Endodermal cell (in vitro differentiated cells): Measurements from ENCODE around the gene BLOC1S1. TPM values are rescaled to one million over a fixed set of nuclear protein-coding genes. Genes with fewer than 3 reads are reported as not detected.

ENCODE experiments used
- DNase-seq: peaks from one replicate; pipeline ENCODE4 v3.0.0-alpha.2; 2017
- H3K27ac ChIP-seq: 2 replicates; pipeline ENCODE4 v1.5.1; 2013; ENCODE audit warnings: mild to moderate bottlenecking, low read depth, low read length, moderate library complexity
- H3K27me3 ChIP-seq: 2 replicates; pipeline ENCODE4 v1.6.1; 2013; ENCODE audit warnings: mild to moderate bottlenecking, low read length, moderate library complexity; ENCODE audit not compliant: insufficient read depth, control insufficient read depth, poor library complexity, severe bottlenecking
- H3K36me3 ChIP-seq: 2 replicates; pipeline ENCODE4 v1.7.0; 2013; ENCODE audit warnings: mild to moderate bottlenecking, low read length, moderate library complexity; ENCODE audit not compliant: control insufficient read depth, insufficient read depth
- H3K4me1 ChIP-seq: one replicate; pipeline ENCODE4 v1.7.0; 2013; ENCODE audit warnings: low read length; ENCODE audit not compliant: control insufficient read depth, insufficient read depth
- H3K4me3 ChIP-seq: 2 replicates; pipeline ENCODE4 v1.5.1; 2013; ENCODE audit warnings: mild to moderate bottlenecking, low read length, moderate library complexity
- H3K9ac ChIP-seq: 2 replicates; pipeline ENCODE4 v1.6.1; 2013; ENCODE audit warnings: mild to moderate bottlenecking, low read length, moderate library complexity; ENCODE audit not compliant: poor library complexity, severe bottlenecking; ENCODE audit errors: extremely low read depth
- H3K9me3 ChIP-seq: 2 replicates; pipeline ENCODE4 v1.6.1; 2013; ENCODE audit warnings: mild to moderate bottlenecking, low read length, moderate library complexity; ENCODE audit not compliant: control insufficient read depth
- H3K27ac Mint-ChIP-seq: 2 replicates; pipeline ENCODE4 v1.8.0; 2020; ENCODE audit warnings: mixed read lengths
- H3K27me3 Mint-ChIP-seq: 2 replicates; pipeline ENCODE4 v1.8.0; 2021; ENCODE audit warnings: mild to moderate bottlenecking, mixed read lengths; ENCODE audit not compliant: insufficient read depth
- H3K36me3 Mint-ChIP-seq: 2 replicates; pipeline ENCODE4 v1.8.0; 2020; ENCODE audit warnings: low read depth, mixed read lengths
- H3K4me1 Mint-ChIP-seq: 2 replicates; pipeline ENCODE4 v1.8.0; 2020; ENCODE audit warnings: mixed read lengths
- H3K4me3 Mint-ChIP-seq: 2 replicates; pipeline ENCODE4 v1.8.0; 2020; ENCODE audit warnings: mild to moderate bottlenecking, moderate library complexity, mixed read lengths
- H3K9me3 Mint-ChIP-seq: 2 replicates; pipeline ENCODE4 v1.8.0; 2020; ENCODE audit warnings: mild to moderate bottlenecking, mixed read lengths
- WGBS, 2 experiments: methylation state at CpG; one replicate each; pipeline versions ENCODE4 v1.1.5 to v1.1.7; 2013; ENCODE audit warnings: missing lambda C conversion rate in 2 of 2, mixed read lengths in 1 of 2; ENCODE audit not compliant: insufficient coverage in 1 of 2, insufficient read length in 1 of 2; 5-methylcytosine and 5-hydroxymethylcytosine counted together
- total RNA-seq, 2 donors: library from RNA; stranded (reverse); fragmentation: NEBNext Ultra II Directional in 1 of 2; extraction: Animal tissue kit (Norgen Biotek cat#: 25700) in 1 of 2; gene quantifications; 2 replicates in 1 of 2; 3 replicates in 1 of 2; pipeline ENCODE4 v1.2.1, GENCODE V29; 2021
- TF ChIP-seq, protein P1 (sequence below): fragments of 200-600 bp; sonication (generic); conservative IDR thresholded peaks from 2 replicates; pipeline ENCODE4 v1.5.0; 2021; ENCODE audit warnings: antibody characterized with exemption, mild to moderate bottlenecking

BLOC1S1 gene
- total RNA-seq, 2 donors from 2014 or later, result 95.1 to 102 TPM

DNA sequence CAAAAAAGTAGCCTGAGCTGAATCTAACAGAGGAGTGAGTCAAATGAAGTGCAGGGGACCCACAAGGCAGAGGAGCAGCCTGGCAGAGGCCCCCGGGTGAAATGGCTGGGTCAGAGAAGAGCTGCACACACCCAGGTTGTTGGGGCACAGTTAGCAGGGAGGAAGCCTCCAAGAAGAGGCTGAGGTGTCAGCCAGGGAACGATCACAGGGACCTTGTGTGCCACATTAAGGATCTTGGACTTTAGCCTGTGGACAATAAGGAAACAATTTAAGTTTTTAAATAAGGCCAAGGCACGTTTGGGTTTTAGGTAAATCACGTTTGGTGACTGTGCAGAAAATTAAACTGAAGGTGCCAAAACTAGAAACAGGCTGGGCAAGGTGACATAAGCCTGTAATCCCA, 44.1 kb upstream of the BLOC1S1 start:
- H3K9me3 ChIP-seq, result no peaks in the 10 kb centered on the region
- H3K27me3 ChIP-seq, result no peaks in the 10 kb centered on the region
- Mint-ChIP-seq H3K36me3 (no peaks in the 10 kb centered on the region), H3K9me3 (no peaks in the 10 kb centered on the region), H3K27ac (no peak overlapping the region), H3K27me3 (peaks cover 17% of the 10 kb centered on the region), H3K4me1 (no peaks in the 10 kb centered on the region), H3K4me3 (no peak overlapping the region)
- no peaks in the 10 kb centered on the region for H3K4me1 ChIP-seq
- WGBS, 2 experiments, result 82 to 95% methylated on average over 2 to 4 of the region's 4 CpGs
- no peak overlapping the region for H3K4me3 ChIP-seq
- TF ChIP-seq, protein P1, sequence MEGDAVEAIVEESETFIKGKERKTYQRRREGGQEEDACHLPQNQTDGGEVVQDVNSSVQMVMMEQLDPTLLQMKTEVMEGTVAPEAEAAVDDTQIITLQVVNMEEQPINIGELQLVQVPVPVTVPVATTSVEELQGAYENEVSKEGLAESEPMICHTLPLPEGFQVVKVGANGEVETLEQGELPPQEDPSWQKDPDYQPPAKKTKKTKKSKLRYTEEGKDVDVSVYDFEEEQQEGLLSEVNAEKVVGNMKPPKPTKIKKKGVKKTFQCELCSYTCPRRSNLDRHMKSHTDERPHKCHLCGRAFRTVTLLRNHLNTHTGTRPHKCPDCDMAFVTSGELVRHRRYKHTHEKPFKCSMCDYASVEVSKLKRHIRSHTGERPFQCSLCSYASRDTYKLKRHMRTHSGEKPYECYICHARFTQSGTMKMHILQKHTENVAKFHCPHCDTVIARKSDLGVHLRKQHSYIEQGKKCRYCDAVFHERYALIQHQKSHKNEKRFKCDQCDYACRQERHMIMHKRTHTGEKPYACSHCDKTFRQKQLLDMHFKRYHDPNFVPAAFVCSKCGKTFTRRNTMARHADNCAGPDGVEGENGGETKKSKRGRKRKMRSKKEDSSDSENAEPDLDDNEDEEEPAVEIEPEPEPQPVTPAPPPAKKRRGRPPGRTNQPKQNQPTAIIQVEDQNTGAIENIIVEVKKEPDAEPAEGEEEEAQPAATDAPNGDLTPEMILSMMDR, result no peak
- H3K27ac ChIP-seq, result no peak overlapping the region
- no peak overlapping the region for H3K9ac ChIP-seq
- peak; percentile 27 for DNase-seq
- no peaks in the 10 kb centered on the region for H3K36me3 ChIP-seq

- DNase-seq, result peak; percentile 18
- no peaks in the 10 kb centered on the region for H3K36me3 ChIP-seq
- no peaks in the 10 kb centered on the region for H3K9me3 ChIP-seq
- Mint-ChIP-seq H3K4me3 (no peak overlapping the region), H3K36me3 (no peaks in the 10 kb centered on the region), H3K9me3 (no peaks in the 10 kb centered on the region), H3K27ac (no peak overlapping the region), H3K4me1 (no peaks in the 10 kb centered on the region), H3K27me3 (peaks cover 17% of the 10 kb centered on the region)
- H3K27me3 ChIP-seq, result no peaks in the 10 kb centered on the region
- no peak overlapping the region for H3K9ac ChIP-seq
- H3K4me1 ChIP-seq, result no peaks in the 10 kb centered on the region
- TF ChIP-seq, protein P1, result no peak
- H3K27ac ChIP-seq, result no peak overlapping the region
- no peak overlapping the region for H3K4me3 ChIP-seq
Observed at GRCh38 chr12:55673638-55674037, 42.2 kb upstream of the BLOC1S1 start.

DNA sequence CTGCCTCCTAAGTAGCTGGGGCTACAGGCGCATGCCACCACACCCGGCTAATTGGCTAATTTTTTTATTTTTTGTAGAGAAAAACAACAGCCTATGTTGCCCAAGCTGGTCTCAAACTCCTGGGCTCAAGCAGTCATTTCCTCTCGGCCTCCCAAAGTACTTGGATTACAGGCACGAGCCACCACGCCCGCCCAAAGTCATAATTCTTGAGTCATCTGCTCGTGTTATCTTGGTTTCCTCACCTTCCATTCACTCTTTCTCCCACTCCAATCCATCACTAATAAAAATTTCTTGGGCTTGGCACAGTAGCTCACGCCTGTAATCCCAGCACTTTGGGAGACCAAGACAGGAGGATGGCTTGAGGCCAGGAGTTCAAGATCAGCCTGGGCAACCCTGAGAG, 40.2 kb upstream of the BLOC1S1 start:
- no peak overlapping the region for H3K9ac ChIP-seq
- 91 to 94% methylated on average over 6 to 8 of the region's 8 CpGs for WGBS, 2 experiments
- Mint-ChIP-seq H3K27me3 (peaks cover 21% of the 10 kb centered on the region), H3K4me3 (no peak overlapping the region), H3K36me3 (no peaks in the 10 kb centered on the region), H3K4me1 (no peaks in the 10 kb centered on the region), H3K27ac (no peak overlapping the region), H3K9me3 (no peaks in the 10 kb centered on the region)
- no peaks in the 10 kb centered on the region for H3K27me3 ChIP-seq
- DNase-seq, result peak; percentile 26
- no peaks in the 10 kb centered on the region for H3K9me3 ChIP-seq
- no peaks in the 10 kb centered on the region for H3K36me3 ChIP-seq
- TF ChIP-seq, protein P1, result no peak
- no peak overlapping the region for H3K4me3 ChIP-seq
- H3K27ac ChIP-seq, result no peak overlapping the region
- no peaks in the 10 kb centered on the region for H3K4me1 ChIP-seq
